ENCODE measurements around the gene WNT5B. TPM values are rescaled to one million over a fixed set of nuclear protein-coding genes. Genes with fewer than 3 reads are reported as not detected.

The WNT5B gene
- total and polyA plus RNA-seq, 9 of the 15 experiments (the other 6 are each of a cell fraction or from before 2014, with no cell fraction given), result 0.42 to 16.8 (median 5.4) TPM

DNA sequence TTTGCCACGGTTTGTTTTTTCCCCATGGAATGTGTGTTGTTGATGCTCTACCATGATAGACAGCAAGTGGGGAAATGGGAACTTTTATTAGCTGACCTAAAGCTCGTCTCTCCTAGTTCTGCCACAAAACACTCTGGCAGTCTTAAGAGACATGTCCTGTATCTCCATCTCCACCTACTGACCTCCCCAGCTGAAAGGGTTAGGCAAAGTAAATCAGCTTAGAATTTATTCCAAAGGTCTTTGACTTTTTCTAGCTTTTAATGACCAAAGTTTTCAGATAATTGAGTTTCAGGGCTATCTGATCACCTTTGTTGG lies 52.4 kb downstream of the WNT5B start:
- Histone ChIP-seq H3K9ac (ENCODE audit: insufficient read depth in 1 of 2, low read depth in 2 of 2, low read length in 2 of 2) (no peak overlapping the region), H3K79me2 (ENCODE audit: control insufficient read depth, insufficient read depth, low read length) (no peaks in the 10 kb centered on the region), H3K4me1 (replicated peaks in 1 of 2; ENCODE audit: control insufficient read depth in 2 of 2, insufficient read depth in 2 of 2, low read length in 2 of 2) (peaks cover 0 to 8% of the 10 kb centered on the region in 2 experiments; a peak in 1 of 5 replicates), H3K27me3 (ENCODE audit: control insufficient read depth in 2 of 2, insufficient read depth in 2 of 2, low read length in 2 of 2) (no peaks in the 10 kb centered on the region), H2AFZ (ENCODE audit: low read depth, low read length) (peak overlapping the region; percentile 79), H3K4me2 (ENCODE audit: insufficient read depth, low read length) (peak overlapping the region; percentile 23; the same call in 1 of the 2 replicates), H4K20me1 (replicated peaks; ENCODE audit: control insufficient read depth, insufficient read depth, low read length) (no peaks in the 10 kb centered on the region), H3K9me1 (ENCODE audit: control insufficient read depth, insufficient read depth, low read length) (no peaks in the 10 kb centered on the region), H3K27ac (ENCODE audit: extremely low read depth, low read depth, low read length) (no peak overlapping the region), H3K4me3 (no peak overlapping the region), H3K36me3 (ENCODE audit: control insufficient read depth, insufficient read depth, low read length) (no peaks in the 10 kb centered on the region), H3K9me3 (replicated peaks; ENCODE audit: control insufficient read depth, insufficient read depth, low read depth, low read length) (no peaks in the 10 kb centered on the region)
- no peak for TF ChIP-seq KLF13 (tag; IDR thresholded peaks at IDR 0.05; ENCODE audit: borderline replicate concordance, low read depth)
- no peak for TF ChIP-seq FOXA3 (CRISPR knock-in tag; conservative IDR thresholded peaks at IDR 0.05 in 1 of 2, IDR thresholded peaks at IDR 0.05 in 1 of 2)
- no peak for TF ChIP-seq EWSR1 (IDR thresholded peaks at IDR 0.05; ENCODE audit: borderline replicate concordance, low read depth, partially characterized antibody)
- no peak for TF ChIP-seq THRAP3 (IDR thresholded peaks at IDR 0.05; ENCODE audit: borderline replicate concordance)
- no peak for TF ChIP-seq TCF3 (CRISPR knock-in tag; IDR thresholded peaks at IDR 0.05)
- no peak for TF ChIP-seq MAFK (IDR thresholded peaks at IDR 0.05; ENCODE audit: low read length)
- TF ChIP-seq, protein P1, sequence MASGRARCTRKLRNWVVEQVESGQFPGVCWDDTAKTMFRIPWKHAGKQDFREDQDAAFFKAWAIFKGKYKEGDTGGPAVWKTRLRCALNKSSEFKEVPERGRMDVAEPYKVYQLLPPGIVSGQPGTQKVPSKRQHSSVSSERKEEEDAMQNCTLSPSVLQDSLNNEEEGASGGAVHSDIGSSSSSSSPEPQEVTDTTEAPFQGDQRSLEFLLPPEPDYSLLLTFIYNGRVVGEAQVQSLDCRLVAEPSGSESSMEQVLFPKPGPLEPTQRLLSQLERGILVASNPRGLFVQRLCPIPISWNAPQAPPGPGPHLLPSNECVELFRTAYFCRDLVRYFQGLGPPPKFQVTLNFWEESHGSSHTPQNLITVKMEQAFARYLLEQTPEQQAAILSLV (tag; IDR thresholded peaks at IDR 0.05), result no peak
- TF ChIP-seq SIX5 (IDR thresholded peaks at IDR 0.05; ENCODE audit: borderline replicate concordance in 1 of 2, insufficient read depth in 1 of 2, low read depth in 1 of 2, low read length in 2 of 2), result no peak
- TF ChIP-seq, protein P2, sequence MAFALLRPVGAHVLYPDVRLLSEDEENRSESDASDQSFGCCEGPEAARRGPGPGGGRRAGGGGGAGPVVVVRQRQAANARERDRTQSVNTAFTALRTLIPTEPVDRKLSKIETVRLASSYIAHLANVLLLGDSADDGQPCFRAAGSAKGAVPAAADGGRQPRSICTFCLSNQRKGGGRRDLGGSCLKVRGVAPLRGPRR (CRISPR knock-in tag; IDR thresholded peaks at IDR 0.05), result no peak
- no peak for TF ChIP-seq POLR2G (IDR thresholded peaks at IDR 0.05; ENCODE audit: low read depth, low read length)
- intact Hi-C loops (cut with micrococcal nuclease), result no loop called here
- ATAC-seq, result peak; percentile 41; the same call in 1 of the 3 replicates
- ChIA-PET CTCF (ENCODE audit: low intra/inter-chr PET ratio) (no interaction called here), POLR2A (interaction anchor here (0.8 to 2.6 kb wide), 4 partner anchors 10 to 14 kb away, joined by 3 to 20 read pairs (median 4); partner anchors contain the start of gene ADIPOR2)
- DNase-seq (ENCODE audit: extremely low read depth in 1 of 4, low spot score in 3 of 4), result no peak
- no peak for FAIRE-seq
- BruUV-seq (replicated peaks), result no TSS peak
- in situ Hi-C loops (cut with MboI), result no loop called here
- WGBS (ENCODE audit: insufficient coverage, low coverage, missing lambda C conversion rate), result 25% methylated on average over 2 of the region's 2 CpGs

Data from K562 (cell line).